Caco-2 (cell line): ENCODE results near the gene STUB1. TPM values are rescaled to one million over a fixed set of nuclear protein-coding genes. Genes with fewer than 3 reads are reported as not detected.

Experiments used
- BruUV-seq: library from RNA; stranded (reverse); fragments of 400-500 nt; replicated peaks from 2 replicates; lab custom pipeline; 2021; lab: Mats Ljungman, UMichigan
- CTCF ChIA-PET: fragments of 300-600 bp; sonication (Branson Sonifier 250); formaldehyde crosslinking; loops from one replicate; lab custom pipeline; 2022; ENCODE audit warnings: antibody characterized with exemption; lab: Charles Lee
- POLR2A ChIA-PET: fragments of 300-600 bp; sonication (Branson Sonifier 250); formaldehyde crosslinking; loops from one replicate; lab custom pipeline; 2022; ENCODE audit warnings: antibody characterized with exemption; lab: Charles Lee
- DNase-seq, 2 experiments: peaks; one replicate each; pipeline versions ENCODE4 v3.0.0 to v3.0.0-alpha.2; 2020 to 2022
- H3K27me3 ChIP-seq: replicated peaks from 2 replicates; pipeline ENCODE4 v1.6.0; 2011; ENCODE audit warnings: low read length; ENCODE audit not compliant: control insufficient read depth, insufficient read depth
- H3K36me3 ChIP-seq: 2 replicates; pipeline ENCODE4 v1.5.1; 2011; ENCODE audit warnings: low read length; ENCODE audit not compliant: control insufficient read depth, insufficient read depth
- H3K4me1 ChIP-seq: fragments of 250-450 bp; sonication (Bioruptor Pico); 2 replicates; pipeline ENCODE4 v1.5.1; 2020; ENCODE audit warnings: mild to moderate bottlenecking
- H3K4me3 ChIP-seq: 2 replicates; pipeline ENCODE4 v1.5.1; 2011; ENCODE audit warnings: low read depth, mild to moderate bottlenecking, control low read depth, low read length
- H3K9me3 ChIP-seq: fragments of 250-450 bp; sonication (Bioruptor Pico); 2 replicates; pipeline ENCODE4 v1.5.1; 2020; ENCODE audit warnings: mild to moderate bottlenecking, moderate library complexity
- H3K27ac Mint-ChIP-seq: one replicate; pipeline ENCODE4 v1.8.0; 2022; ENCODE audit warnings: mixed read lengths; ENCODE audit not compliant: unreplicated experiment
- H3K27me3 Mint-ChIP-seq: one replicate; pipeline ENCODE4 v1.8.0; 2022; ENCODE audit warnings: mixed read lengths; ENCODE audit not compliant: insufficient read depth, unreplicated experiment
- H3K36me3 Mint-ChIP-seq: one replicate; pipeline ENCODE4 v1.8.0; 2022; ENCODE audit warnings: mild to moderate bottlenecking, mixed read lengths; ENCODE audit not compliant: insufficient read depth, unreplicated experiment
- H3K4me1 Mint-ChIP-seq: one replicate; pipeline ENCODE4 v1.8.0; 2022; ENCODE audit warnings: low read depth, mixed read lengths; ENCODE audit not compliant: unreplicated experiment
- H3K4me3 Mint-ChIP-seq: one replicate; pipeline ENCODE4 v1.8.0; 2022; ENCODE audit warnings: mild to moderate bottlenecking, moderate library complexity, mixed read lengths; ENCODE audit not compliant: unreplicated experiment
- H3K9me3 Mint-ChIP-seq: one replicate; pipeline ENCODE4 v1.8.0; 2022; ENCODE audit warnings: mixed read lengths; ENCODE audit not compliant: unreplicated experiment
- CTCF ChIP-seq, 2 experiments: fragments of 200-600 bp in 1 of 2; IDR thresholded peaks; 1 replicate in 1 of 2; 2 replicates in 1 of 2; pipeline versions ENCODE4 v1.5.1 to v1.8.0; 2011 to 2022; ENCODE audit warnings: antibody characterized with exemption in 1 of 2, control low read depth in 1 of 2, inconsistent platforms in 1 of 2, low read depth in 1 of 2, low read length in 1 of 2, mild to moderate bottlenecking in 1 of 2, moderate library complexity in 1 of 2; ENCODE audit not compliant: insufficient read depth in 1 of 2, severe bottlenecking in 1 of 2, unreplicated experiment in 1 of 2
- intact Hi-C: fragments of 100-400 bp; cut with micrococcal nuclease; formaldehyde crosslinking; loops from one replicate; pipeline ENCODE4 v1.10.0; 2022; ENCODE audit not compliant: unreplicated experiment
- total RNA-seq: library from RNA; stranded (reverse); gene quantifications from 2 replicates; pipeline ENCODE4 v1.2.3, GENCODE V29; 2022

STUB1 gene
- total RNA-seq, 1 experiment from 2014 or later, result 77.8 TPM

GRCh38 chr16:703406-703805, 23.2 kb downstream of the STUB1 start:
- no peak overlapping the region for H3K4me3 Mint-ChIP-seq
- H3K4me1 ChIP-seq, result peaks cover 5% of the 10 kb centered on the region
- intact Hi-C loops, result no loop called here
- no peaks in the 10 kb centered on the region for H3K9me3 Mint-ChIP-seq
- H3K4me1 Mint-ChIP-seq, result no peaks in the 10 kb centered on the region
- H3K27me3 ChIP-seq, result no peaks in the 10 kb centered on the region; the same call in none of the 2 replicates
- peaks cover 14% of the 10 kb centered on the region for H3K27me3 Mint-ChIP-seq
- ChIA-PET POLR2A (no interaction called here), CTCF (interaction anchor here (0.5 kb wide), 1 partner anchor 47 kb away, joined by 3 read pairs; no protein-coding TSS in a partner anchor)
- H3K9me3 ChIP-seq, result no peaks in the 10 kb centered on the region
- BruUV-seq, result no TSS peak
- H3K36me3 ChIP-seq, result no peaks in the 10 kb centered on the region
- TF ChIP-seq CTCF (IDR thresholded peaks at IDR 0.05; ENCODE audit: insufficient read depth in 1 of 2, low read depth in 1 of 2, low read length in 1 of 2, severe bottlenecking in 1 of 2, unreplicated experiment in 1 of 2), result no peak
- peaks cover 6% of the 10 kb centered on the region for H3K36me3 Mint-ChIP-seq
- DNase-seq, result no peak
- H3K4me3 ChIP-seq, result no peak overlapping the region
- H3K27ac Mint-ChIP-seq, result no peak overlapping the region

GRCh38 chr16:704047-704446, 23.8 kb downstream of the STUB1 start:
- Mint-ChIP-seq H3K27ac (no peak overlapping the region), H3K4me3 (peak overlapping the region; percentile 44), H3K27me3 (peaks cover 14% of the 10 kb centered on the region), H3K36me3 (peaks cover 6% of the 10 kb centered on the region), H3K9me3 (no peaks in the 10 kb centered on the region), H3K4me1 (no peaks in the 10 kb centered on the region)
- ChIA-PET POLR2A (no interaction called here), CTCF (interaction anchor here (0.5 kb wide), 1 partner anchor 47 kb away, joined by 3 read pairs; no protein-coding TSS in a partner anchor)
- H3K4me1 ChIP-seq, result peaks cover 5% of the 10 kb centered on the region
- no peak overlapping the region for H3K4me3 ChIP-seq
- no TSS peak for BruUV-seq
- no peaks in the 10 kb centered on the region for H3K36me3 ChIP-seq
- H3K9me3 ChIP-seq, result no peaks in the 10 kb centered on the region
- no peak for DNase-seq
- TF ChIP-seq CTCF (IDR thresholded peaks at IDR 0.05; ENCODE audit: insufficient read depth in 1 of 2, low read depth in 1 of 2, low read length in 1 of 2, severe bottlenecking in 1 of 2, unreplicated experiment in 1 of 2), result no peak
- no peaks in the 10 kb centered on the region; the same call in none of the 2 replicates for H3K27me3 ChIP-seq
- intact Hi-C loops, result no loop called here

GRCh38 chr16:704552-705380, 24.6 kb downstream of the STUB1 start:
- ChIA-PET CTCF (no interaction called here), POLR2A (interaction anchor here (1.0 kb wide), 1 partner anchor 17 kb away, joined by 3 read pairs; no protein-coding TSS in a partner anchor)
- no TSS peak for BruUV-seq
- no peak for TF ChIP-seq CTCF (IDR thresholded peaks at IDR 0.05; ENCODE audit: insufficient read depth in 1 of 2, low read depth in 1 of 2, low read length in 1 of 2, severe bottlenecking in 1 of 2, unreplicated experiment in 1 of 2)
- Mint-ChIP-seq H3K4me1 (no peaks in the 10 kb centered on the region), H3K36me3 (peaks cover 6% of the 10 kb centered on the region), H3K27ac (no peak overlapping the region), H3K4me3 (peak overlapping the region; percentile 44), H3K9me3 (no peaks in the 10 kb centered on the region), H3K27me3 (peaks cover 14% of the 10 kb centered on the region)
- Histone ChIP-seq H3K27me3 (no peaks in the 10 kb centered on the region; the same call in none of the 2 replicates), H3K4me1 (peaks cover 5% of the 10 kb centered on the region), H3K9me3 (no peaks in the 10 kb centered on the region), H3K4me3 (peak overlapping the region; percentile 23), H3K36me3 (no peaks in the 10 kb centered on the region)
- no peak for DNase-seq
- intact Hi-C loops, result no loop called here
